Hepatocyte (in vitro differentiated cells): ENCODE measurements around the gene ZNF132. TPM values are rescaled to one million over a fixed set of nuclear protein-coding genes. Genes with fewer than 3 reads are reported as not detected.

Source experiments
- DNase-seq: peaks from one replicate; pipeline ENCODE4 v3.0.0-alpha.2; 2016; ENCODE audit warnings: low spot score
- H2AFZ ChIP-seq: fragments of 200-600 bp; sonication (generic); 2 replicates; pipeline ENCODE4 v1.6.0; 2016; ENCODE audit warnings: antibody characterized with exemption, mild to moderate bottlenecking
- H3K27ac ChIP-seq: fragments of 200-600 bp; sonication (generic); 2 replicates; pipeline ENCODE4 v1.5.1; 2016; ENCODE audit warnings: mild to moderate bottlenecking
- H3K27me3 ChIP-seq: fragments of 200-600 bp; sonication (generic); 2 replicates; pipeline ENCODE4 v1.6.1; 2016
- H3K36me3 ChIP-seq: fragments of 200-600 bp; sonication (generic); replicated peaks from 2 replicates; pipeline ENCODE4 v1.5.1; 2016; ENCODE audit warnings: low read depth; ENCODE audit not compliant: insufficient read depth
- H3K4me1 ChIP-seq: fragments of 200-600 bp; sonication (generic); 2 replicates; pipeline ENCODE4 v1.5.1; 2016; ENCODE audit warnings: mild to moderate bottlenecking, moderate library complexity; ENCODE audit not compliant: insufficient read depth
- H3K4me2 ChIP-seq: fragments of 200-600 bp; sonication (generic); 2 replicates; pipeline ENCODE4 v1.6.0; 2016
- H3K4me3 ChIP-seq: fragments of 200-600 bp; sonication (generic); 2 replicates; pipeline ENCODE4 v1.5.1; 2016; ENCODE audit warnings: mild to moderate bottlenecking
- H3K79me2 ChIP-seq: fragments of 200-600 bp; sonication (generic); 2 replicates; pipeline ENCODE4 v1.6.0; 2017; ENCODE audit warnings: mild to moderate bottlenecking
- H3K9me2 ChIP-seq: fragments of 200-600 bp; sonication (generic); replicated peaks from 2 replicates; pipeline ENCODE4 v1.6.0; 2017; ENCODE audit warnings: mild to moderate bottlenecking; ENCODE audit not compliant: insufficient read depth
- H3K9me3 ChIP-seq: fragments of 200-600 bp; sonication (generic); 2 replicates; pipeline ENCODE4 v1.5.1; 2016; ENCODE audit warnings: low read depth, mild to moderate bottlenecking
- H4K20me1 ChIP-seq: fragments of 200-600 bp; sonication (generic); 2 replicates; pipeline ENCODE4 v1.6.0; 2016; ENCODE audit warnings: mild to moderate bottlenecking; ENCODE audit not compliant: insufficient read depth, poor library complexity, severe bottlenecking
- EZH2 ChIP-seq: fragments of 200-600 bp; sonication (generic); IDR thresholded peaks from 2 replicates; pipeline ENCODE4 v1.6.1; 2016; ENCODE audit warnings: antibody characterized with exemption, mild to moderate bottlenecking, borderline replicate concordance
- EZH2phosphoT487 ChIP-seq: fragments of 200-600 bp; sonication (generic); IDR thresholded peaks from one replicate; pipeline ENCODE4 v1.6.1; 2018; ENCODE audit warnings: antibody characterized with exemption, mild to moderate bottlenecking, low read depth, moderate library complexity; ENCODE audit not compliant: unreplicated experiment, severe bottlenecking
- WGBS: methylation state at CpG from one replicate; pipeline ENCODE4 v1.1.6; 2016; ENCODE audit warnings: low lambda C conversion rate; ENCODE audit errors: missing lambda C conversion rate; 5-methylcytosine and 5-hydroxymethylcytosine counted together
- polyA plus RNA-seq: library from polyadenylated mRNA; unstranded; fragments of >200 nt; fragmentation: Nextera tagmentation; extraction: Ambion mirVana; gene quantifications from 2 replicates; pipeline ENCODE4 v1.2.1, GENCODE V29; 2016
- total RNA-seq: library from RNA; depleted of rRNA; stranded (reverse); fragments of >200 nt; gene quantifications from 2 replicates; pipeline ENCODE4 v1.2.3, GENCODE V29; 2014
- TF ChIP-seq, protein P1 (sequence below): fragments of 200-600 bp; sonication (generic); IDR thresholded peaks from 2 replicates; pipeline ENCODE4 v1.5.1; 2016; ENCODE audit warnings: antibody characterized with exemption, mild to moderate bottlenecking; ENCODE audit not compliant: poor library complexity

The ZNF132 gene
- total and polyA plus RNA-seq, 2 experiments from 2014 or later, result 0.35 to 1.0 TPM

GRCh38 chr19:58399903-58400302 lies 40.0 kb downstream of the ZNF132 start:
- Histone ChIP-seq H3K36me3 (no peaks in the 10 kb centered on the region), H4K20me1 (no peaks in the 10 kb centered on the region), H2AFZ (no peak overlapping the region), H3K4me3 (no peak overlapping the region), H3K9me2 (no peaks in the 10 kb centered on the region), H3K27me3 (peaks cover 8% of the 10 kb centered on the region), H3K4me2 (no peak overlapping the region), H3K4me1 (peaks cover 14% of the 10 kb centered on the region), H3K9me3 (no peaks in the 10 kb centered on the region), H3K79me2 (peaks cover 13% of the 10 kb centered on the region), H3K27ac (no peak overlapping the region)
- no peak for DNase-seq
- WGBS, result 100% methylated on average over 1 of the region's 3 CpGs
- TF ChIP-seq EZH2, result no peak
- TF ChIP-seq EZH2phosphoT487, result no peak
- TF ChIP-seq, protein P1, sequence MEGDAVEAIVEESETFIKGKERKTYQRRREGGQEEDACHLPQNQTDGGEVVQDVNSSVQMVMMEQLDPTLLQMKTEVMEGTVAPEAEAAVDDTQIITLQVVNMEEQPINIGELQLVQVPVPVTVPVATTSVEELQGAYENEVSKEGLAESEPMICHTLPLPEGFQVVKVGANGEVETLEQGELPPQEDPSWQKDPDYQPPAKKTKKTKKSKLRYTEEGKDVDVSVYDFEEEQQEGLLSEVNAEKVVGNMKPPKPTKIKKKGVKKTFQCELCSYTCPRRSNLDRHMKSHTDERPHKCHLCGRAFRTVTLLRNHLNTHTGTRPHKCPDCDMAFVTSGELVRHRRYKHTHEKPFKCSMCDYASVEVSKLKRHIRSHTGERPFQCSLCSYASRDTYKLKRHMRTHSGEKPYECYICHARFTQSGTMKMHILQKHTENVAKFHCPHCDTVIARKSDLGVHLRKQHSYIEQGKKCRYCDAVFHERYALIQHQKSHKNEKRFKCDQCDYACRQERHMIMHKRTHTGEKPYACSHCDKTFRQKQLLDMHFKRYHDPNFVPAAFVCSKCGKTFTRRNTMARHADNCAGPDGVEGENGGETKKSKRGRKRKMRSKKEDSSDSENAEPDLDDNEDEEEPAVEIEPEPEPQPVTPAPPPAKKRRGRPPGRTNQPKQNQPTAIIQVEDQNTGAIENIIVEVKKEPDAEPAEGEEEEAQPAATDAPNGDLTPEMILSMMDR, result no peak

GRCh38 chr19:58398545-58398944 lies 41.4 kb downstream of the ZNF132 start:
- H4K20me1 ChIP-seq, result no peaks in the 10 kb centered on the region
- H3K27me3 ChIP-seq, result peaks cover 8% of the 10 kb centered on the region
- H3K9me3 ChIP-seq, result no peaks in the 10 kb centered on the region
- 98% methylated on average over 6 of the region's 6 CpGs for WGBS
- H3K27ac ChIP-seq, result no peak overlapping the region
- peaks cover 14% of the 10 kb centered on the region for H3K4me1 ChIP-seq
- H3K4me3 ChIP-seq, result no peak overlapping the region
- no peak for DNase-seq
- H3K79me2 ChIP-seq, result peaks cover 13% of the 10 kb centered on the region
- H3K36me3 ChIP-seq, result no peaks in the 10 kb centered on the region
- no peak overlapping the region for H2AFZ ChIP-seq
- H3K4me2 ChIP-seq, result no peak overlapping the region
- H3K9me2 ChIP-seq, result no peaks in the 10 kb centered on the region
- TF ChIP-seq, protein P1, result no peak
- no peak for TF ChIP-seq EZH2phosphoT487
- TF ChIP-seq EZH2, result no peak

GRCh38 chr19:58398087-58398486 lies 41.9 kb downstream of the ZNF132 start:
- no peak overlapping the region for H3K4me3 ChIP-seq
- H3K4me1 ChIP-seq, result peaks cover 14% of the 10 kb centered on the region
- DNase-seq, result no peak
- H3K9me3 ChIP-seq, result no peaks in the 10 kb centered on the region
- H4K20me1 ChIP-seq, result no peaks in the 10 kb centered on the region
- H3K9me2 ChIP-seq, result no peaks in the 10 kb centered on the region
- no peaks in the 10 kb centered on the region for H3K36me3 ChIP-seq
- 94% methylated on average over 4 of the region's 4 CpGs for WGBS
- H3K79me2 ChIP-seq, result peaks cover 12% of the 10 kb centered on the region
- TF ChIP-seq, protein P1, result no peak
- no peak for TF ChIP-seq EZH2
- H3K4me2 ChIP-seq, result no peak overlapping the region
- no peak overlapping the region for H2AFZ ChIP-seq
- H3K27me3 ChIP-seq, result peaks cover 8% of the 10 kb centered on the region
- no peak overlapping the region for H3K27ac ChIP-seq

DNA sequence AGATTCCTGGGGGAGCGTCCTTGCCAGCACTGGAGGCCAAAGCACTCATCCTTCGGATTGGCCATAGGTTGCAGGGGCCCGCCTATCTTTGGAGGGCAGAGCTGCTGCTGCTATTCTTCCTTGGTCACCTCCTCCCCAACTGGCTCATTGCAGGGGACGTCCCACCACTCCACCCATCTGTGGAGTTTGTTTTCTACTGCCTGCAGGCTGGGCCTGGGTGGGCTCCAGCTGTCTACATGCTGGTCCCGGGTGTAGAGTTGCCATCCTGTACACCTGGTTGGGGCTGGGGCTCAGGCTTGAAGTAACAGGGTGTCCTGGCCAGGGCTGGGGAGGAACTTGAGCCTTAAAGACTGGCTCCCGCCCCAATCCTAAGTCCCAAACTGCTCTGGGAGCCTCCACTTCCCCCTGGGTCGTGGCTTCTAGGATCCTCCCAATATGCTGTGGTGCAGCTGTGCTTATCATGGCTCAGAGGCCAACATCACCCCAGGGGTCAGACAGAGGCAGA lies 42.4 kb downstream of the ZNF132 start:
- H2AFZ ChIP-seq, result no peak overlapping the region
- H3K27ac ChIP-seq, result no peak overlapping the region
- no peak overlapping the region for H3K4me3 ChIP-seq
- 83% methylated on average over 7 of the region's 7 CpGs for WGBS
- peaks cover 14% of the 10 kb centered on the region for H3K4me1 ChIP-seq
- peaks cover 7% of the 10 kb centered on the region for H3K79me2 ChIP-seq
- H3K9me2 ChIP-seq, result no peaks in the 10 kb centered on the region
- no peak for DNase-seq
- peaks cover 8% of the 10 kb centered on the region for H3K27me3 ChIP-seq
- TF ChIP-seq, protein P1, result no peak
- TF ChIP-seq EZH2phosphoT487 (no peak), EZH2 (no peak)
- no peaks in the 10 kb centered on the region for H3K9me3 ChIP-seq
- H4K20me1 ChIP-seq, result peaks cover 2% of the 10 kb centered on the region
- H3K4me2 ChIP-seq, result no peak overlapping the region
- H3K36me3 ChIP-seq, result no peaks in the 10 kb centered on the region
